ENCODE results near the gene NAA16.

DNA sequence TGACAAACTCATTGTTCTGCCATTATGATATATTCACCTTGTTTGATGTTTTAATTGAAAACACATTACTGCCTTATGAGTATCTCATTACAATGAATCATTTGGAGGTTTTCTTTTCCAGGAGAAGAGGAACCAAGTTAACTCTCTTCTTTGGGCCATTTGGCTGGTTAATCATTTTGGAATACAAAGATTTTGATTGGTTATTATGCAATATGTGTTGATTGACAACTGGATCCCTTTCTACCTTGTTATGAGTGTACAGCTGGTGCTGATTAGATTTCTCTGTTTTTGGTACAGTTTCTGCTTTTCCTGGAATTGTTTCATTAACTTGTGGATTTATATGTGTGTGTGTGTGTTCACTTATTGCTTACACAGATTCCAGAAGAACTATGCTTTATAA lies 97.1 kb downstream of the NAA16 start:
- TF ChIP-seq, protein P1, sequence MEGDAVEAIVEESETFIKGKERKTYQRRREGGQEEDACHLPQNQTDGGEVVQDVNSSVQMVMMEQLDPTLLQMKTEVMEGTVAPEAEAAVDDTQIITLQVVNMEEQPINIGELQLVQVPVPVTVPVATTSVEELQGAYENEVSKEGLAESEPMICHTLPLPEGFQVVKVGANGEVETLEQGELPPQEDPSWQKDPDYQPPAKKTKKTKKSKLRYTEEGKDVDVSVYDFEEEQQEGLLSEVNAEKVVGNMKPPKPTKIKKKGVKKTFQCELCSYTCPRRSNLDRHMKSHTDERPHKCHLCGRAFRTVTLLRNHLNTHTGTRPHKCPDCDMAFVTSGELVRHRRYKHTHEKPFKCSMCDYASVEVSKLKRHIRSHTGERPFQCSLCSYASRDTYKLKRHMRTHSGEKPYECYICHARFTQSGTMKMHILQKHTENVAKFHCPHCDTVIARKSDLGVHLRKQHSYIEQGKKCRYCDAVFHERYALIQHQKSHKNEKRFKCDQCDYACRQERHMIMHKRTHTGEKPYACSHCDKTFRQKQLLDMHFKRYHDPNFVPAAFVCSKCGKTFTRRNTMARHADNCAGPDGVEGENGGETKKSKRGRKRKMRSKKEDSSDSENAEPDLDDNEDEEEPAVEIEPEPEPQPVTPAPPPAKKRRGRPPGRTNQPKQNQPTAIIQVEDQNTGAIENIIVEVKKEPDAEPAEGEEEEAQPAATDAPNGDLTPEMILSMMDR (IDR thresholded peaks at IDR 0.05; ENCODE audit: poor library complexity, severe bottlenecking): no peak
- no peak for TF ChIP-seq MXI1 (conservative IDR thresholded peaks at IDR 0.05; ENCODE audit: poor library complexity, severe bottlenecking)
- no peak for TF ChIP-seq TAF1 (IDR thresholded peaks at IDR 0.05; ENCODE audit: low read depth)
- TF ChIP-seq, protein P2, sequence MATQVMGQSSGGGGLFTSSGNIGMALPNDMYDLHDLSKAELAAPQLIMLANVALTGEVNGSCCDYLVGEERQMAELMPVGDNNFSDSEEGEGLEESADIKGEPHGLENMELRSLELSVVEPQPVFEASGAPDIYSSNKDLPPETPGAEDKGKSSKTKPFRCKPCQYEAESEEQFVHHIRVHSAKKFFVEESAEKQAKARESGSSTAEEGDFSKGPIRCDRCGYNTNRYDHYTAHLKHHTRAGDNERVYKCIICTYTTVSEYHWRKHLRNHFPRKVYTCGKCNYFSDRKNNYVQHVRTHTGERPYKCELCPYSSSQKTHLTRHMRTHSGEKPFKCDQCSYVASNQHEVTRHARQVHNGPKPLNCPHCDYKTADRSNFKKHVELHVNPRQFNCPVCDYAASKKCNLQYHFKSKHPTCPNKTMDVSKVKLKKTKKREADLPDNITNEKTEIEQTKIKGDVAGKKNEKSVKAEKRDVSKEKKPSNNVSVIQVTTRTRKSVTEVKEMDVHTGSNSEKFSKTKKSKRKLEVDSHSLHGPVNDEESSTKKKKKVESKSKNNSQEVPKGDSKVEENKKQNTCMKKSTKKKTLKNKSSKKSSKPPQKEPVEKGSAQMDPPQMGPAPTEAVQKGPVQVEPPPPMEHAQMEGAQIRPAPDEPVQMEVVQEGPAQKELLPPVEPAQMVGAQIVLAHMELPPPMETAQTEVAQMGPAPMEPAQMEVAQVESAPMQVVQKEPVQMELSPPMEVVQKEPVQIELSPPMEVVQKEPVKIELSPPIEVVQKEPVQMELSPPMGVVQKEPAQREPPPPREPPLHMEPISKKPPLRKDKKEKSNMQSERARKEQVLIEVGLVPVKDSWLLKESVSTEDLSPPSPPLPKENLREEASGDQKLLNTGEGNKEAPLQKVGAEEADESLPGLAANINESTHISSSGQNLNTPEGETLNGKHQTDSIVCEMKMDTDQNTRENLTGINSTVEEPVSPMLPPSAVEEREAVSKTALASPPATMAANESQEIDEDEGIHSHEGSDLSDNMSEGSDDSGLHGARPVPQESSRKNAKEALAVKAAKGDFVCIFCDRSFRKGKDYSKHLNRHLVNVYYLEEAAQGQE (IDR thresholded peaks at IDR 0.05; ENCODE audit: borderline replicate concordance): no peak
